Epithelial cell of esophagus (primary cell): ENCODE data around the gene SPAAR.

Experiments used
- DNase-seq: peaks from one replicate; pipeline ENCODE4 v3.0.0; 2010; ENCODE audit warnings: low read depth
- H3K4me3 ChIP-seq: 2 replicates; pipeline ENCODE4 v1.5.1; 2011; ENCODE audit warnings: mild to moderate bottlenecking, low read length, control low read depth
- TF ChIP-seq, protein P1 (sequence below): IDR thresholded peaks from 2 replicates; pipeline ENCODE4 v1.5.1; 2011; ENCODE audit warnings: low read depth, mild to moderate bottlenecking, low read length, control low read depth, inconsistent platforms; ENCODE audit not compliant: insufficient read depth; ENCODE audit errors: missing control alignments

The SPAAR gene, protein sequence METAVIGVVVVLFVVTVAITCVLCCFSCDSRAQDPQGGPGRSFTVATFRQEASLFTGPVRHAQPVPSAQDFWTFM

DNA sequence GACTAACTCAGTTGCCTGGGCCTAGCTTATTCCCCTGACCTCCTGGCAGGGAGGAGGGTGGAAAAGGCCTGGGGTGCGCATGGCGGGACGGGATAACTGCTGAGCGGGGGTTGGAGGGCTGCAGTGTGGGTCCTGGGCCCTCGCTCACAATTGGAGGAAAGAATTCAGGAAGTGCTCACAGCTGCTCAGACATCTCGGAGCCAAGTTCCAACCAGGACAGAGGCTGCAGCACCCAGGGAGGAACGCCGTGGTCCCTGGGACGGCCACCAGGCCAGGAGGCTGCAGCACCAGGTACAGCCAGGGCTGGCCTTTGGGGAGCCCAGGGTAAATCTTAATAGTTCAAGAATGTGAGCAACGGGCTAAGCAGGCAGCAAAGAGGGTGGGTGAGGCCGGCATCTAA lies at the start of gene SPAAR:
TSS of gene SPAAR (plus strand) at position 217 of the 400 bp plus-strand sequence. CDS start 974 bp downstream, outside the sequence.
- DNase-seq = no peak
- TF ChIP-seq, protein P1, sequence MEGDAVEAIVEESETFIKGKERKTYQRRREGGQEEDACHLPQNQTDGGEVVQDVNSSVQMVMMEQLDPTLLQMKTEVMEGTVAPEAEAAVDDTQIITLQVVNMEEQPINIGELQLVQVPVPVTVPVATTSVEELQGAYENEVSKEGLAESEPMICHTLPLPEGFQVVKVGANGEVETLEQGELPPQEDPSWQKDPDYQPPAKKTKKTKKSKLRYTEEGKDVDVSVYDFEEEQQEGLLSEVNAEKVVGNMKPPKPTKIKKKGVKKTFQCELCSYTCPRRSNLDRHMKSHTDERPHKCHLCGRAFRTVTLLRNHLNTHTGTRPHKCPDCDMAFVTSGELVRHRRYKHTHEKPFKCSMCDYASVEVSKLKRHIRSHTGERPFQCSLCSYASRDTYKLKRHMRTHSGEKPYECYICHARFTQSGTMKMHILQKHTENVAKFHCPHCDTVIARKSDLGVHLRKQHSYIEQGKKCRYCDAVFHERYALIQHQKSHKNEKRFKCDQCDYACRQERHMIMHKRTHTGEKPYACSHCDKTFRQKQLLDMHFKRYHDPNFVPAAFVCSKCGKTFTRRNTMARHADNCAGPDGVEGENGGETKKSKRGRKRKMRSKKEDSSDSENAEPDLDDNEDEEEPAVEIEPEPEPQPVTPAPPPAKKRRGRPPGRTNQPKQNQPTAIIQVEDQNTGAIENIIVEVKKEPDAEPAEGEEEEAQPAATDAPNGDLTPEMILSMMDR = no peak
- H3K4me3 ChIP-seq = no peak within 1 kb of the TSS

DNA sequence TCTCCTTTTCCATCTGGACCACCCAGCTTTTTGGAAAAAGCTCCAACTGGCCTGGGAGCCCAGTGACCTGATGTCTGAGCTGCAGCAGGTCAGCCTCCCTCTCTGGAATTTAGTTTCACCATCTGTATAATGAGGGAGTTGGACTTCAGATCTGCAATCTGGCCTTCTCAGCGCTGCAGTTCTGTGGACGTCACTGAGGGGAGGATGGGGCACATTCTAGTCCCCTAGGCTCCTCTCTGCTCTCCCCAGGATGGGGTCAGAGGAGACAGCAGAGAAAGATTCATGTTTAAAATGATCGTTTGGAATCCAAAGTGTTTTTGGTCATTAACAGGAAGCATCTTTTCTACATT lies 49.3 kb upstream of the SPAAR start:
- TF ChIP-seq, protein P1 = no peak
- no peak overlapping the region for H3K4me3 ChIP-seq
- DNase-seq = no peak

DNA sequence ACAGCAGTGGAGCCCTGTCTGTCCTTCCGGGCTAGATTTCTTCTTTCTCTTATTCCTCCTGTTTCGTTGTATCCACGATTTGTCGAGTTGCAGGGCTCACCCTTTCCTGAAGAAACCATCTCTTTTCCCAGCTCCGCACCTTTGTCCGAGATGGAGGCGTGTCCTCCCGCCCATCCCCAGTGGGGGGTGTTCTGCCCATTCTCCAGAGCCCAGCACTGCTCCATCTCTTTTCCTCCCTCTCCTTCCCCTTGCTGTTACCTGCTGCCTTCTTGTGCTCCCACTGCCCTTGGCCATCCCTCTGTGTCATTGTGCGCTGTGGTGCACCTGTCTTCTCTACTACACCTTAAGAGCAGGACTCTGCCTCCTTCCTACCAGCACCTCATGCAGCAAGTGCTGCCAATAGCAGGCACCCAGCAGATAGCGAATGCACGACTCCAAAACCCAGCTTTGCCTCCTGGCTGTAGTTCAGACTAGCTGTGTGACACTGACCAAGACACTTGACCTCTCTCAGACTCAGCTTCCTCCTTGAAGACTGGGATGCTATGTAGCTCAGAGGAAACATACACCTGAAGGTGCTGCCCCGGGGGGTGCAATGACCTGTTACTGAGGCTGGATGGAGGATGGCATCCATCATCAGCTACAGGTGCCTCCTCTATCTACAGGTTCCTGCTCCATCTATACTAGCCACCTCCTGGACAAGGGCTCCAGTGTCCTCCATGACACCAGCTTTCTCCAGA lies 48.0 kb upstream of the SPAAR start:
- TF ChIP-seq, protein P1 = no peak
- no peak overlapping the region for H3K4me3 ChIP-seq
- no peak for DNase-seq

DNA sequence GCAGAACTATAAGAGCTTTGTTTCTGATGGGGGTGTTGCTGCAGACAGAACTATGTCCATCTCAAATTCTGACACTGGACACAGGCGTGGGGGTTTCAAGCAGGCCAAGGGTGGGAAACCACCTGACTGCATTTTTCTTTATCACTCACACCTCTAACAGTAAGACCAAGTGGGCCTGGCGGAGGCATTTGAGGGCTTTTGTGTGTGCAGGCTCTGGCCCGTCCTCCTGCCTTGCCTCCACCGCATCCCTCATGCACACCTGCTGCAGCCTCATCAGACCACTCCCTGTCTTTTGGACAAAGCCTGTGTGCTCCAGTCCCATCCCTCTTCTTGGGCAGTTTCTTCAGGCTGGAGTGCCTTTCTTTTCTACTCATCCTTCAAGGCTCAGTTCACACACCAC lies 47.0 kb upstream of the SPAAR start:
- no peak for DNase-seq
- TF ChIP-seq, protein P1 = no peak
- no peak overlapping the region for H3K4me3 ChIP-seq

DNA sequence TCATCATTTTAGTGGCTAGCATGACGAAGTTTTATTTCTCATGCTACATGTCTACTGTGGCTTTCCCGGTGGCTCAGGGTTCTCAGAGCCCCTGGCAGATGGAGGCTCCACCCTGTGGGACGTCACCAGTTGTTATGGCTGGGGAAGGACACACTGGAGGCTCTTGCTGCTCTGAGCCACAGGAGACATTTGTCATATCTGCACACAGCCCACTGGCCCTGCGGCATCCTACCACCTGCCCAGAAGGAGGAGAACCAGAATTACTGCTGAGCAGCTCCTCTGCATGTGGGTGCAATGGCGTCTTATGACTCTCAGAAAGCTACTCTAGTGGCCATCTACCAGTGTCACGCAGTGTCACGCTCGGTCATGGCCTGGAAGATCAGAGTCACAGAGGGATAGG lies 45.7 kb upstream of the SPAAR start:
- TF ChIP-seq, protein P1 = no peak
- no peak overlapping the region for H3K4me3 ChIP-seq
- DNase-seq = no peak

DNA sequence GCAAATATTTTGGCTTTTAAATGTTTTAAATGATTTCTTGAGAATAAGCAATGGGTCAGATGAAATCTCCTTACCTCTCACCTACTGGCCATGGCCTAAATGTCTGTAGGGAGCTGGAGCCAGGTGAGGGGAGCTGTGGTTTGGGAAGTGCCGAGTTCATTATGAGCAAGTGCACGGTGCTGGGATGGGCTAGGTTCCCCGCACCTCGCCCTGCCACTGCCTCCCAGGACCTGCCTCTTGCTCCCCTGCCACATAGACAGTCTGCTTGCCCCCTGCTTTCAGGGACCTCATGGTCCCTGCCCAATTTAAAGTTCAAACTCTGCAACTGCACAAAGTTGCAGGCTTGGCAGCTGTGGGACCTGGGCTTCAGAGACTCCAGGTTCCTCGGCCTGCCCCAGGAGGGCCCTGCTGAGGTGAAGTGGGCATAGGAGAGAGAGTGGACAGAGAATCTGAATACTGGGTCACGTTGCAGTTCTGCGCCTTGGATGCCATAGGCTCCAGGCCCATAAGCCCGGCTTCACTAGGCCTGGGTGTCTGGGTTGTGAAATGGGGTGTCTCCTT lies 44.5 kb upstream of the SPAAR start:
- H3K4me3 ChIP-seq = no peak overlapping the region
- TF ChIP-seq, protein P1 = no peak
- no peak for DNase-seq
